ENCODE data around the gene HBG2. TPM values are rescaled to one million over a fixed set of nuclear protein-coding genes. Genes with fewer than 3 reads are reported as not detected.
"Not testable (repeated sequence)": the region's sequence is repeated elsewhere in the genome, so short reads cannot be mapped to it uniquely, and the experiment has no call there.

HBG2 gene
- total RNA-seq, 2 donors from 2014 or later, result not detected

DNA sequence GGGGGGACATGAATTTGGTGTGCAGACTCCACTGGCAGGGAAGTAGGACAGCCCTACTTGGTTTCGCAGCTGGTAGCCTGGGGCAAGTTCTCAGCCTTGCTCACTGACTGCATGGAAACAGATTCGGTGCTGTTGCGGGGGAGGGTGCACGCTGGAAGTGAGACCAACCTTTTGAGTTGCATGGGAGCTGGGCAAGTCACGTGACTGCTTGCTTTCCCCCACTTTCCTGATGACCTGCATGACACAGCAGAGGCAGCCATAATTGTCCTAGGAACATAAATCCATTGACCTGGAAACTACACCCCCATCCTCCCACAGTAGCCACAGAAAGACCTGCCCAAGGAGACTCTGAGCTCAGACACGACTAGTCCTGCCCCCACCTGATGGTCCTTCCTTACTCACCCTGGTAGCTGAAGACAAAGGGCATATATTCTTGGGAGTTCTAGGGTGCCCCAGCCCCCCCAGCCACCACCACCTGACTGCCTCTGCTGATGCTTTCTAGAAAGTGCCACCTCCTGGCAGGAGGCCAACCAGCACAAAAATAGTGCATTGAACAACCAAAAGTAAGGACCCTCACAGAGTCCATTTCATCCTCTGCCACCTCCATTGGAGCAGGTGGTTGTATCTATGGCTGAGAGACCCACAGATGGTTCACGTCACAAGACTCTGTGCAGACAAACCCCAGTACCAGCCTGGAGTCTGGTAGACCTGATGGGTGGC, 4.1 kb upstream of the HBG2 start:
- H3K4me1 ChIP-seq (replicated peaks), result no peaks in the 10 kb centered on the region
- no peaks in the 10 kb centered on the region for H3K36me3 ChIP-seq
- DNase-seq (ENCODE audit: low spot score), result no peak
- H3K4me3 ChIP-seq, result no peak overlapping the region
- H3K9me3 ChIP-seq, result no peaks in the 10 kb centered on the region
- WGBS, result 74% methylated on average over 7 of the region's 7 CpGs
- H3K27me3 ChIP-seq (replicated peaks; ENCODE audit: insufficient read depth), result no peaks in the 10 kb centered on the region
- no peak overlapping the region for H3K27ac ChIP-seq
- TF ChIP-seq POLR2AphosphoS5 (IDR thresholded peaks at IDR 0.05) (no peak), POLR2A (IDR thresholded peaks at IDR 0.05) (no peak)
- TF ChIP-seq, protein P1, sequence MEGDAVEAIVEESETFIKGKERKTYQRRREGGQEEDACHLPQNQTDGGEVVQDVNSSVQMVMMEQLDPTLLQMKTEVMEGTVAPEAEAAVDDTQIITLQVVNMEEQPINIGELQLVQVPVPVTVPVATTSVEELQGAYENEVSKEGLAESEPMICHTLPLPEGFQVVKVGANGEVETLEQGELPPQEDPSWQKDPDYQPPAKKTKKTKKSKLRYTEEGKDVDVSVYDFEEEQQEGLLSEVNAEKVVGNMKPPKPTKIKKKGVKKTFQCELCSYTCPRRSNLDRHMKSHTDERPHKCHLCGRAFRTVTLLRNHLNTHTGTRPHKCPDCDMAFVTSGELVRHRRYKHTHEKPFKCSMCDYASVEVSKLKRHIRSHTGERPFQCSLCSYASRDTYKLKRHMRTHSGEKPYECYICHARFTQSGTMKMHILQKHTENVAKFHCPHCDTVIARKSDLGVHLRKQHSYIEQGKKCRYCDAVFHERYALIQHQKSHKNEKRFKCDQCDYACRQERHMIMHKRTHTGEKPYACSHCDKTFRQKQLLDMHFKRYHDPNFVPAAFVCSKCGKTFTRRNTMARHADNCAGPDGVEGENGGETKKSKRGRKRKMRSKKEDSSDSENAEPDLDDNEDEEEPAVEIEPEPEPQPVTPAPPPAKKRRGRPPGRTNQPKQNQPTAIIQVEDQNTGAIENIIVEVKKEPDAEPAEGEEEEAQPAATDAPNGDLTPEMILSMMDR (IDR thresholded peaks at IDR 0.05), result no peak
- intact Hi-C loops (cut with DNase I), result no loop called here

DNA sequence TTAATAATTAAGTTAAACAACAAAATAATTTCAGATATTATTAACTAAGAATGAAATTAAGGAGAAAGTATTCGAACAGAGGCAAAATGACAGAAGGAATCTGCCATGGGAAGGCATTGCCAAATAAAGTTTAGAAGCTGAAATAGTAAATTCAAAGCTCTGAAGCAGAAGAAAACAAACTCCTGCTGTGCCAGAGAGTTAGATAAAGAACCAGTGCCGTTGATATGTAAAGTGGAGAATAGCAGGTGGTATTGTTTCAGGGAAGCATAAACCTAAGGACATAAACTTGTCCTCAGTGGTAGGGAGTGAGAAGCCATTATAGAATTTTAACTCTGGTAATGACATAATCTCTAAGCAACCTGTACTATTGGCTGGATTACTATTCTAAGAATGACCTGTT, 2.7 kb upstream of the HBG2 start:
- WGBS, result 22% methylated on average over 2 of the region's 2 CpGs
- Histone ChIP-seq H3K4me3 (no peak overlapping the region), H3K36me3 (no peaks in the 10 kb centered on the region), H3K9me3 (no peaks in the 10 kb centered on the region), H3K4me1 (replicated peaks) (no peaks in the 10 kb centered on the region), H3K27ac (no peak overlapping the region), H3K27me3 (replicated peaks; ENCODE audit: insufficient read depth) (no peaks in the 10 kb centered on the region)
- DNase-seq (ENCODE audit: low spot score), result no peak
- TF ChIP-seq POLR2AphosphoS5 (IDR thresholded peaks at IDR 0.05), result no peak
- TF ChIP-seq, protein P1 (IDR thresholded peaks at IDR 0.05), result no peak
- TF ChIP-seq POLR2A (IDR thresholded peaks at IDR 0.05), result no peak
- intact Hi-C loops (cut with DNase I), result no loop called here

DNA sequence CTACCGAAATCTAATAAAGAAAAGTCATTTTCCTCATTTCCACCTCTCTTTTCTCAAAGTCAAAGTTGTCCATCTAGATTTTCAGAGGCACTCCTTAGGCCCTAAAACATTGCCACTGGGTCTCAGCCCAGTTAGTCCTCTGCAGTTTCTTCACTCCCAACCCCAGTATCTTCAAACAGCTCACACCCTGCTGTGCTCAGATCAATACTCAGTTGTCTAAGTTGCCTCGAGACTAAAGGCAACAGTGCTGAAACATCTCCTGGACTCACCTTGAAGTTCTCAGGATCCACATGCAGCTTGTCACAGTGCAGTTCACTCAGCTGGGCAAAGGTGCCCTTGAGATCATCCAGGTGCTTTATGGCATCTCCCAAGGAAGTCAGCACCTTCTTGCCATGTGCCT, 558 bp downstream of the HBG2 start:
- intact Hi-C loops (cut with DNase I); H3K4me1 ChIP-seq (replicated peaks); DNase-seq (ENCODE audit: low spot score); H3K36me3 ChIP-seq; H3K9me3 ChIP-seq; H3K27ac ChIP-seq; H3K27me3 ChIP-seq (replicated peaks; ENCODE audit: insufficient read depth); H3K4me3 ChIP-seq: not testable (repeated sequence)
- WGBS, result 95% methylated on average over 2 of the region's 2 CpGs

- intact Hi-C loops (cut with DNase I); DNase-seq (ENCODE audit: low spot score); H3K36me3 ChIP-seq; H3K9me3 ChIP-seq; H3K4me1 ChIP-seq (replicated peaks); H3K27ac ChIP-seq; H3K4me3 ChIP-seq; H3K27me3 ChIP-seq (replicated peaks; ENCODE audit: insufficient read depth): not testable (repeated sequence)
- WGBS, result 87% methylated on average over 5 of the region's 5 CpGs
Measured at GRCh38 chr11:5253440-5253839, 1.1 kb downstream of the HBG2 start.

- no peak overlapping the region for H3K4me3 ChIP-seq
- no peaks in the 10 kb centered on the region for H3K27me3 ChIP-seq (replicated peaks; ENCODE audit: insufficient read depth)
- no peak for DNase-seq (ENCODE audit: low spot score)
- H3K36me3 ChIP-seq, result no peaks in the 10 kb centered on the region
- intact Hi-C loops (cut with DNase I), result no loop called here
- no peaks in the 10 kb centered on the region for H3K4me1 ChIP-seq (replicated peaks)
- no peaks in the 10 kb centered on the region for H3K9me3 ChIP-seq
- TF ChIP-seq, protein P1 (IDR thresholded peaks at IDR 0.05), result no peak
- TF ChIP-seq POLR2A (IDR thresholded peaks at IDR 0.05), result no peak
- WGBS, result 20% methylated on average over 1 of the region's 1 CpG
- no peak overlapping the region for H3K27ac ChIP-seq
Measured at GRCh38 chr11:5252919-5253265, 1.7 kb downstream of the HBG2 start.

GRCh38 chr11:5252192-5252918, 2.2 kb downstream of the HBG2 start:
- Histone ChIP-seq H3K4me1 (replicated peaks) (no peaks in the 10 kb centered on the region), H3K27ac (no peak overlapping the region), H3K9me3 (no peaks in the 10 kb centered on the region), H3K36me3 (no peaks in the 10 kb centered on the region), H3K4me3 (no peak overlapping the region), H3K27me3 (replicated peaks; ENCODE audit: insufficient read depth) (no peaks in the 10 kb centered on the region)
- no peak for DNase-seq (ENCODE audit: low spot score)
- intact Hi-C loops (cut with DNase I), result no loop called here
- WGBS, result 42% methylated on average over 9 of the region's 9 CpGs
- TF ChIP-seq, protein P1 (IDR thresholded peaks at IDR 0.05), result no peak
- no peak for TF ChIP-seq POLR2A (IDR thresholded peaks at IDR 0.05)
- no peak for TF ChIP-seq POLR2AphosphoS5 (IDR thresholded peaks at IDR 0.05)
